GM23338 (cell line): ENCODE measurements around the gene TAOK3. TPM values are rescaled to one million over a fixed set of nuclear protein-coding genes. Genes with fewer than 3 reads are reported as not detected.

Source experiments
- ATAC-seq: fragments of 200-7000 bp; cut with Tn5 transposase; 3 replicates; pipeline ENCODE4 v1.9.1; 2020
- DNase-seq: peaks from one replicate; pipeline ENCODE4 v3.0.0-alpha.2; 2015; ENCODE audit warnings: low spot score
- H2AFZ ChIP-seq: fragments of 200-600 bp; sonication (generic); 2 replicates; pipeline ENCODE4 v1.8.0; 2016; ENCODE audit warnings: antibody characterized with exemption, mild to moderate bottlenecking, moderate library complexity
- H3F3A ChIP-seq: fragments of 200-600 bp; sonication (generic); replicated peaks from 2 replicates; pipeline ENCODE4 v1.8.0; 2017; ENCODE audit warnings: antibody characterized with exemption, mixed run types, low read depth
- H3K27ac ChIP-seq: fragments of 200-600 bp; sonication (generic); 2 replicates; pipeline ENCODE4 v1.6.1; 2016; ENCODE audit warnings: low read depth
- H3K27me3 ChIP-seq: fragments of 200-600 bp; sonication (generic); 2 replicates; pipeline ENCODE4 v1.8.0; 2016; ENCODE audit warnings: mild to moderate bottlenecking, mixed run types, moderate library complexity; ENCODE audit not compliant: insufficient read depth
- H3K36me3 ChIP-seq: fragments of 200-600 bp; sonication (generic); 2 replicates; pipeline ENCODE4 v1.8.0; 2016; ENCODE audit warnings: mild to moderate bottlenecking; ENCODE audit not compliant: insufficient read depth
- H3K4me1 ChIP-seq: fragments of 200-600 bp; sonication (generic); 2 replicates; pipeline ENCODE4 v1.8.0; 2016; ENCODE audit warnings: mild to moderate bottlenecking, moderate library complexity; ENCODE audit not compliant: insufficient read depth
- H3K4me2 ChIP-seq: fragments of 200-600 bp; sonication (generic); 2 replicates; pipeline ENCODE4 v1.7.1; 2017; ENCODE audit warnings: mixed run types
- H3K4me3 ChIP-seq: fragments of 200-600 bp; sonication (generic); 2 replicates; pipeline ENCODE4 v1.6.1; 2016; ENCODE audit warnings: mixed run types
- H3K79me2 ChIP-seq: fragments of 200-600 bp; sonication (generic); replicated peaks from 2 replicates; pipeline ENCODE4 v1.8.0; 2017; ENCODE audit warnings: mild to moderate bottlenecking; ENCODE audit not compliant: insufficient read depth
- H3K9me2 ChIP-seq: fragments of 200-600 bp; sonication (generic); 2 replicates; pipeline ENCODE4 v1.8.0; 2017; ENCODE audit not compliant: insufficient read depth
- H4K20me1 ChIP-seq: fragments of 200-600 bp; sonication (generic); replicated peaks from 2 replicates; pipeline ENCODE4 v1.8.0; 2017; ENCODE audit warnings: mild to moderate bottlenecking; ENCODE audit not compliant: insufficient read depth
- H3K27ac Mint-ChIP-seq: 2 replicates; pipeline ENCODE4 v1.8.0; 2020; ENCODE audit warnings: inconsistent platforms, mild to moderate bottlenecking, moderate library complexity, mixed read lengths
- H3K27me3 Mint-ChIP-seq: 3 replicates; pipeline ENCODE4 v1.8.0; 2022; ENCODE audit warnings: low read depth, mild to moderate bottlenecking, moderate library complexity, mixed read lengths, inconsistent platforms; ENCODE audit not compliant: insufficient read depth, poor library complexity
- H3K36me3 Mint-ChIP-seq: 3 replicates; pipeline ENCODE4 v1.8.0; 2021; ENCODE audit warnings: low read depth, mild to moderate bottlenecking, inconsistent platforms, moderate library complexity, mixed read lengths
- H3K4me1 Mint-ChIP-seq: 3 replicates; pipeline ENCODE4 v1.8.0; 2020; ENCODE audit warnings: mild to moderate bottlenecking, inconsistent platforms, mixed read lengths
- H3K4me3 Mint-ChIP-seq: 3 replicates; pipeline ENCODE4 v1.8.0; 2021; ENCODE audit warnings: moderate library complexity, mild to moderate bottlenecking, inconsistent platforms, mixed read lengths
- H3K9me3 Mint-ChIP-seq: 3 replicates; pipeline ENCODE4 v1.8.0; 2020; ENCODE audit warnings: moderate library complexity, mild to moderate bottlenecking, inconsistent platforms, mixed read lengths
- EZH2 ChIP-seq: fragments of 200-600 bp; sonication (generic); IDR thresholded peaks from one replicate; pipeline ENCODE4 v1.8.0; 2017; ENCODE audit warnings: antibody characterized with exemption, mild to moderate bottlenecking, low read depth; ENCODE audit not compliant: unreplicated experiment
- EZH2phosphoT487 ChIP-seq: fragments of 200-600 bp; sonication (generic); IDR thresholded peaks from one replicate; pipeline ENCODE4 v1.8.1; 2018; ENCODE audit warnings: antibody characterized with exemption; ENCODE audit not compliant: unreplicated experiment
- JUNB ChIP-seq: IDR thresholded peaks from one replicate; pipeline ENCODE4 v1.6.1; 2016; ENCODE audit warnings: antibody characterized with exemption; ENCODE audit not compliant: unreplicated experiment
- NANOG ChIP-seq: IDR thresholded peaks from 2 replicates; pipeline ENCODE4 v1.6.1; 2016; ENCODE audit warnings: antibody characterized with exemption, borderline replicate concordance
- POLR2AphosphoS5 ChIP-seq: IDR thresholded peaks from 2 replicates; pipeline ENCODE4 v1.6.1; 2016; ENCODE audit warnings: antibody characterized with exemption, low read depth
- ZNF331 ChIP-seq: fragments of 250-450 bp; sonication (Bioruptor Pico); IDR thresholded peaks from 2 replicates; pipeline ENCODE4 v1.5.0; 2020; ENCODE audit warnings: low read depth, mild to moderate bottlenecking, moderate library complexity
- polyA plus RNA-seq: library from polyadenylated mRNA; unstranded; fragments of >200 nt; fragmentation: Nextera tagmentation; extraction: Ambion mirVana; gene quantifications from 2 replicates; pipeline ENCODE4 v1.2.1, GENCODE V29; 2016
- total RNA-seq: library from RNA; depleted of rRNA; stranded (reverse); fragments of >200 nt; shearing (Covaris generic); gene quantifications from 2 replicates; pipeline ENCODE4 v1.2.3, GENCODE V29; 2014
- TF ChIP-seq, protein P1 (sequence below): fragments of 250-450 bp; sonication (Bioruptor Pico); IDR thresholded peaks from 2 replicates; pipeline ENCODE4 v1.5.0; 2020; ENCODE audit warnings: mild to moderate bottlenecking, moderate library complexity
- TF ChIP-seq, protein P2 (sequence below): IDR thresholded peaks from 2 replicates; pipeline ENCODE4 v1.6.1; 2016; ENCODE audit warnings: antibody characterized with exemption

The TAOK3 gene
- total and polyA plus RNA-seq, 2 experiments from 2014 or later: 7.6 to 20.4 TPM

DNA sequence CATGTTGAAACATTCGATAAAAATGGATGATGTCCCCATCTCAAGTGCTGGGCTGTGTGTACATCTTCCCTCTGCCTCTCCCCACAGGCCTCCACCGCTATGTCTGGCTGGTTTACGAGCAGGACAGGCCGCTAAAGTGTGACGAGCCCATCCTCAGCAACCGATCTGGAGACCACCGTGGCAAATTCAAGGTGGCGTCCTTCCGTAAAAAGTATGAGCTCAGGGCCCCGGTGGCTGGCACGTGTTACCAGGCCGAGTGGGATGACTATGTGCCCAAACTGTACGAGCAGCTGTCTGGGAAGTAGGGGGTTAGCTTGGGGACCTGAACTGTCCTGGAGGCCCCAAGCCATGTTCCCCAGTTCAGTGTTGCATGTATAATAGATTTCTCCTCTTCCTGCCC lies 228.2 kb downstream of the TAOK3 start (continued):
- TF ChIP-seq, protein P1, sequence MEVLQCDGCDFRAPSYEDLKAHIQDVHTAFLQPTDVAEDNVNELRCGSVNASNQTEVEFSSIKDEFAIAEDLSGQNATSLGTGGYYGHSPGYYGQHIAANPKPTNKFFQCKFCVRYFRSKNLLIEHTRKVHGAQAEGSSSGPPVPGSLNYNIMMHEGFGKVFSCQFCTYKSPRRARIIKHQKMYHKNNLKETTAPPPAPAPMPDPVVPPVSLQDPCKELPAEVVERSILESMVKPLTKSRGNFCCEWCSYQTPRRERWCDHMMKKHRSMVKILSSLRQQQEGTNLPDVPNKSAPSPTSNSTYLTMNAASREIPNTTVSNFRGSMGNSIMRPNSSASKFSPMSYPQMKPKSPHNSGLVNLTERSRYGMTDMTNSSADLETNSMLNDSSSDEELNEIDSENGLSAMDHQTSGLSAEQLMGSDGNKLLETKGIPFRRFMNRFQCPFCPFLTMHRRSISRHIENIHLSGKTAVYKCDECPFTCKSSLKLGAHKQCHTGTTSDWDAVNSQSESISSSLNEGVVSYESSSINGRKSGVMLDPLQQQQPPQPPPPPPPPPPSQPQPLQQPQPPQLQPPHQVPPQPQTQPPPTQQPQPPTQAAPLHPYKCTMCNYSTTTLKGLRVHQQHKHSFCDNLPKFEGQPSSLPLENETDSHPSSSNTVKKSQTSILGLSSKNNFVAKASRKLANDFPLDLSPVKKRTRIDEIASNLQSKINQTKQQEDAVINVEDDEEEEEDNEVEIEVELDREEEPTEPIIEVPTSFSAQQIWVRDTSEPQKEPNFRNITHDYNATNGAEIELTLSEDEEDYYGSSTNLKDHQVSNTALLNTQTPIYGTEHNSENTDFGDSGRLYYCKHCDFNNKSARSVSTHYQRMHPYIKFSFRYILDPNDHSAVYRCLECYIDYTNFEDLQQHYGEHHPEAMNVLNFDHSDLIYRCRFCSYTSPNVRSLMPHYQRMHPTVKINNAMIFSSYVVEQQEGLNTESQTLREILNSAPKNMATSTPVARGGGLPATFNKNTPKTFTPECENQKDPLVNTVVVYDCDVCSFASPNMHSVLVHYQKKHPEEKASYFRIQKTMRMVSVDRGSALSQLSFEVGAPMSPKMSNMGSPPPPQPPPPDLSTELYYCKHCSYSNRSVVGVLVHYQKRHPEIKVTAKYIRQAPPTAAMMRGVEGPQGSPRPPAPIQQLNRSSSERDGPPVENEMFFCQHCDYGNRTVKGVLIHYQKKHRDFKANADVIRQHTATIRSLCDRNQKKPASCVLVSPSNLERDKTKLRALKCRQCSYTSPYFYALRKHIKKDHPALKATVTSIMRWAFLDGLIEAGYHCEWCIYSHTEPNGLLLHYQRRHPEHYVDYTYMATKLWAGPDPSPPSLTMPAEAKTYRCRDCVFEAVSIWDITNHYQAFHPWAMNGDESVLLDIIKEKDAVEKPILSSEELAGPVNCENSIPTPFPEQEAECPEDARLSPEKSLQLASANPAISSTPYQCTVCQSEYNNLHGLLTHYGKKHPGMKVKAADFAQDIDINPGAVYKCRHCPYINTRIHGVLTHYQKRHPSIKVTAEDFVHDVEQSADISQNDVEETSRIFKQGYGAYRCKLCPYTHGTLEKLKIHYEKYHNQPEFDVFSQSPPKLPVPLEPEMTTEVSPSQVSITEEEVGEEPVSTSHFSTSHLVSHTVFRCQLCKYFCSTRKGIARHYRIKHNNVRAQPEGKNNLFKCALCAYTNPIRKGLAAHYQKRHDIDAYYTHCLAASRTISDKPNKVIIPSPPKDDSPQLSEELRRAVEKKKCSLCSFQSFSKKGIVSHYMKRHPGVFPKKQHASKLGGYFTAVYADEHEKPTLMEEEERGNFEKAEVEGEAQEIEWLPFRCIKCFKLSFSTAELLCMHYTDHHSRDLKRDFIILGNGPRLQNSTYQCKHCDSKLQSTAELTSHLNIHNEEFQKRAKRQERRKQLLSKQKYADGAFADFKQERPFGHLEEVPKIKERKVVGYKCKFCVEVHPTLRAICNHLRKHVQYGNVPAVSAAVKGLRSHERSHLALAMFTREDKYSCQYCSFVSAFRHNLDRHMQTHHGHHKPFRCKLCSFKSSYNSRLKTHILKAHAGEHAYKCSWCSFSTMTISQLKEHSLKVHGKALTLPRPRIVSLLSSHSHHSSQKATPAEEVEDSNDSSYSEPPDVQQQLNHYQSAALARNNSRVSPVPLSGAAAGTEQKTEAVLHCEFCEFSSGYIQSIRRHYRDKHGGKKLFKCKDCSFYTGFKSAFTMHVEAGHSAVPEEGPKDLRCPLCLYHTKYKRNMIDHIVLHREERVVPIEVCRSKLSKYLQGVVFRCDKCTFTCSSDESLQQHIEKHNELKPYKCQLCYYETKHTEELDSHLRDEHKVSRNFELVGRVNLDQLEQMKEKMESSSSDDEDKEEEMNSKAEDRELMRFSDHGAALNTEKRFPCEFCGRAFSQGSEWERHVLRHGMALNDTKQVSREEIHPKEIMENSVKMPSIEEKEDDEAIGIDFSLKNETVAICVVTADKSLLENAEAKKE: no peak

DNA sequence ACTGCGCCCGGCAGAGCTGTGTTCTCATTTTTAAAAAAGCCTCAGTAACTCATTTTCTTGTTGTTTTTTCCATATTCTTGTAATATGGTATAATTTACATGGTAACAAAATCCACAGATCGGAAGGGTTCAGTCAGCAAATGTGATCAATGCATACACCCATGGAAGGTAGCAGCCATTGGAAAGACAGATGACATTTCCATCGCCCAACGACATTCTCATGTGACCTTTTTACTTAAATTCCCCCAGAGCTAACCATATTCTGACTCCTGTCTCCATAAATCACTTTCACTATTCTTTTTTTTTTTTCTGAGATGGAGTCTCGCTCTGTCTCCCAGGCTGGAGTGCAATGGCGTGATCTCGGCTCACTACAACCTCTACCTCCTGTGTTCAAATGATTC lies 231.9 kb downstream of the TAOK3 start:
- H3F3A ChIP-seq: peaks cover 25% of the 10 kb centered on the region; the same call in 1 of the 2 replicates
- no peak for DNase-seq
- H3K27ac ChIP-seq: no peak overlapping the region
- no peak overlapping the region for H2AFZ ChIP-seq
- no peak overlapping the region for H3K4me2 ChIP-seq
- TF ChIP-seq, protein P2, sequence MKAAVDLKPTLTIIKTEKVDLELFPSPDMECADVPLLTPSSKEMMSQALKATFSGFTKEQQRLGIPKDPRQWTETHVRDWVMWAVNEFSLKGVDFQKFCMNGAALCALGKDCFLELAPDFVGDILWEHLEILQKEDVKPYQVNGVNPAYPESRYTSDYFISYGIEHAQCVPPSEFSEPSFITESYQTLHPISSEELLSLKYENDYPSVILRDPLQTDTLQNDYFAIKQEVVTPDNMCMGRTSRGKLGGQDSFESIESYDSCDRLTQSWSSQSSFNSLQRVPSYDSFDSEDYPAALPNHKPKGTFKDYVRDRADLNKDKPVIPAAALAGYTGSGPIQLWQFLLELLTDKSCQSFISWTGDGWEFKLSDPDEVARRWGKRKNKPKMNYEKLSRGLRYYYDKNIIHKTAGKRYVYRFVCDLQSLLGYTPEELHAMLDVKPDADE: no peak
- TF ChIP-seq EZH2: no peak
- no peak for TF ChIP-seq NANOG
- TF ChIP-seq POLR2AphosphoS5: no peak
- no peak for TF ChIP-seq EZH2phosphoT487
- no peak for TF ChIP-seq ZNF331 (CRISPR knock-in tag)
- no peak for TF ChIP-seq JUNB
- H3K4me1 ChIP-seq: peaks cover 10% of the 10 kb centered on the region; the same call in 1 of the 2 replicates
- no peak for ATAC-seq
- peaks cover 90% of the 10 kb centered on the region for H3K36me3 Mint-ChIP-seq
- H3K27ac Mint-ChIP-seq: no peak overlapping the region
- H3K9me2 ChIP-seq: no peaks in the 10 kb centered on the region
- peaks cover 68% of the 10 kb centered on the region for H3K36me3 ChIP-seq
- peaks cover 3% of the 10 kb centered on the region for H3K27me3 Mint-ChIP-seq
- peaks cover 27% of the 10 kb centered on the region for H4K20me1 ChIP-seq
- no peak overlapping the region for H3K4me3 Mint-ChIP-seq
- H3K79me2 ChIP-seq: peaks cover 60% of the 10 kb centered on the region
- no peak overlapping the region for H3K4me3 ChIP-seq
- peaks cover 7% of the 10 kb centered on the region; the same call in 2 of the 3 replicates for H3K4me1 Mint-ChIP-seq
- no peaks in the 10 kb centered on the region for H3K27me3 ChIP-seq
- H3K9me3 Mint-ChIP-seq: no peaks in the 10 kb centered on the region
